IPS DF 6.9 (cell line): ENCODE results near the gene MTFP1.

ENCODE experiments used
- DNase-seq: peaks from one replicate; pipeline ENCODE4 v3.0.0-alpha.2; 2013; ENCODE audit warnings: low read depth, low spot score
- H3K27ac ChIP-seq: one replicate; pipeline ENCODE4 v1.5.1; 2013; ENCODE audit warnings: low read length, control low read depth
- H3K27me3 ChIP-seq: 2 replicates; pipeline ENCODE4 v1.6.1; 2013; ENCODE audit warnings: mild to moderate bottlenecking, low read length; ENCODE audit not compliant: control insufficient read depth, insufficient read depth
- H3K36me3 ChIP-seq: 2 replicates; pipeline ENCODE4 v1.6.1; 2013; ENCODE audit warnings: low read length; ENCODE audit not compliant: control insufficient read depth, insufficient read depth
- H3K4me1 ChIP-seq: 2 replicates; pipeline ENCODE4 v1.6.1; 2013; ENCODE audit warnings: low read length; ENCODE audit not compliant: control insufficient read depth, insufficient read depth
- H3K4me3 ChIP-seq: 2 replicates; pipeline ENCODE4 v1.5.1; 2013; ENCODE audit warnings: mild to moderate bottlenecking, low read length
- H3K9me3 ChIP-seq: 2 replicates; pipeline ENCODE4 v1.6.1; 2013; ENCODE audit warnings: low read length, inconsistent platforms; ENCODE audit not compliant: control insufficient read depth, insufficient read depth
- WGBS: extraction: QIAGEN DNeasy Blood & Tissue Kit; methylation state at CpG from one replicate; pipeline ENCODE4 v1.1.7; 2013; ENCODE audit warnings: mixed read lengths, missing lambda C conversion rate; ENCODE audit not compliant: insufficient read length, insufficient coverage; 5-methylcytosine and 5-hydroxymethylcytosine counted together

Gene MTFP1

GRCh38 chr22:30425616-30426387 is at the start of gene MTFP1:
Gene MTFP1 (plus strand): TSS chr22:30425768. CDS start chr22:30425880, 112 bp downstream.
- H3K36me3 ChIP-seq = peaks cover 7% of the 10 kb centered on the region; the same call in 1 of the 2 replicates
- WGBS = no CpG with 5 or more reads among the region's 61 CpGs
- no peak within 1 kb of the TSS for H3K27ac ChIP-seq
- peak within 1 kb of the TSS; percentile 84 for H3K4me3 ChIP-seq
- no peak for DNase-seq
- H3K4me1 ChIP-seq = peaks cover 5% of the 10 kb centered on the region; the same call in 1 of the 2 replicates
- H3K27me3 ChIP-seq = no peaks in the 10 kb centered on the region
- no peaks in the 10 kb centered on the region for H3K9me3 ChIP-seq

GRCh38 chr22:30380011-30380410 is 45.6 kb upstream of the MTFP1 start:
- no peak overlapping the region for H3K4me3 ChIP-seq
- DNase-seq = no peak
- H3K4me1 ChIP-seq = no peaks in the 10 kb centered on the region
- H3K27ac ChIP-seq = no peak overlapping the region
- peaks cover 4% of the 10 kb centered on the region; the same call in 1 of the 2 replicates for H3K36me3 ChIP-seq
- no CpG with 5 or more reads among the region's 20 CpGs for WGBS
- H3K9me3 ChIP-seq = no peaks in the 10 kb centered on the region
- H3K27me3 ChIP-seq = no peaks in the 10 kb centered on the region

GRCh38 chr22:30381264-30381663 is 44.3 kb upstream of the MTFP1 start:
- WGBS = no CpG with 5 or more reads among the region's 12 CpGs
- H3K27ac ChIP-seq = no peak overlapping the region
- H3K36me3 ChIP-seq = peaks cover 4% of the 10 kb centered on the region; the same call in 1 of the 2 replicates

GRCh38 chr22:30382340-30382739 is 43.2 kb upstream of the MTFP1 start:
- no peaks in the 10 kb centered on the region for H3K9me3 ChIP-seq
- H3K36me3 ChIP-seq = peaks cover 4% of the 10 kb centered on the region; the same call in 1 of the 2 replicates
- no CpG with 5 or more reads among the region's 5 CpGs for WGBS
- H3K27me3 ChIP-seq = no peaks in the 10 kb centered on the region
- H3K4me3 ChIP-seq = no peak overlapping the region
- no peak overlapping the region for H3K27ac ChIP-seq
- no peak for DNase-seq
- H3K4me1 ChIP-seq = 0 out of 2 replicates have a peak, but pooled peaks cover 2% of the 10 kb centered on the region

More at GRCh38 chr22:30381264-30381663, 44.3 kb upstream of the MTFP1 start:
- no peak for DNase-seq
- Histone ChIP-seq H3K27me3 (no peaks in the 10 kb centered on the region), H3K4me1 (no peaks in the 10 kb centered on the region), H3K9me3 (no peaks in the 10 kb centered on the region), H3K4me3 (no peak overlapping the region)

- H3K27me3 ChIP-seq = no peaks in the 10 kb centered on the region
- no CpG with 5 or more reads among the region's 3 CpGs for WGBS
- H3K27ac ChIP-seq = no peak overlapping the region
- peaks cover 4% of the 10 kb centered on the region; the same call in 1 of the 2 replicates for H3K36me3 ChIP-seq
- H3K9me3 ChIP-seq = no peaks in the 10 kb centered on the region
- no peak overlapping the region for H3K4me3 ChIP-seq
- no peak for DNase-seq
- 0 out of 2 replicates have a peak, but pooled peaks cover 2% of the 10 kb centered on the region for H3K4me1 ChIP-seq
These were observed 42.5 kb upstream of the MTFP1 start for GRCh38 chr22:30383061-30383460.

- no peak overlapping the region for H3K4me3 ChIP-seq
- no peak overlapping the region for H3K27ac ChIP-seq
- H3K27me3 ChIP-seq = no peaks in the 10 kb centered on the region
- no CpG with 5 or more reads among the region's 10 CpGs for WGBS
- no peak for DNase-seq
- no peaks in the 10 kb centered on the region for H3K36me3 ChIP-seq
- no peaks in the 10 kb centered on the region for H3K9me3 ChIP-seq
- H3K4me1 ChIP-seq = 0 out of 2 replicates have a peak, but pooled peaks cover 2% of the 10 kb centered on the region
These were observed 39.6 kb upstream of the MTFP1 start for GRCh38 chr22:30385942-30386341.

- Histone ChIP-seq H3K4me1 (0 out of 2 replicates have a peak, but pooled peaks cover 2% of the 10 kb centered on the region), H3K4me3 (peak overlapping the region; percentile 69; the same call in 1 of the 2 replicates), H3K9me3 (no peaks in the 10 kb centered on the region), H3K36me3 (no peaks in the 10 kb centered on the region), H3K27me3 (no peaks in the 10 kb centered on the region), H3K27ac (no peak overlapping the region)
- no peak for DNase-seq
- no CpG with 5 or more reads among the region's 10 CpGs for WGBS
These were observed 39.0 kb upstream of the MTFP1 start for GRCh38 chr22:30386608-30386959.

GRCh38 chr22:30386960-30387827 is 38.4 kb upstream of the MTFP1 start, which contains the start of gene RNF215:
Gene RNF215 (minus strand): TSS chr22:30387411. CDS start chr22:30387313, 98 bp downstream.
- no peak for DNase-seq
- H3K27ac ChIP-seq = no peak within 1 kb of the TSS
- peak within 1 kb of the TSS; percentile 69; the same call in 1 of the 2 replicates for H3K4me3 ChIP-seq
- no peaks in the 10 kb centered on the region for H3K36me3 ChIP-seq
- H3K4me1 ChIP-seq = 0 out of 2 replicates have a peak, but pooled peaks cover 2% of the 10 kb centered on the region
- H3K9me3 ChIP-seq = no peaks in the 10 kb centered on the region
- WGBS = no CpG with 5 or more reads among the region's 95 CpGs
- H3K27me3 ChIP-seq = no peaks in the 10 kb centered on the region

GRCh38 chr22:30390974-30391691 is 34.4 kb upstream of the MTFP1 start:
- no peaks in the 10 kb centered on the region for H3K36me3 ChIP-seq
- DNase-seq = no peak
- no peak overlapping the region for H3K4me3 ChIP-seq
- no peak overlapping the region for H3K27ac ChIP-seq
- no peaks in the 10 kb centered on the region for H3K27me3 ChIP-seq
- WGBS = no CpG with 5 or more reads among the region's 5 CpGs
- no peaks in the 10 kb centered on the region for H3K9me3 ChIP-seq
- peaks cover 4% of the 10 kb centered on the region; the same call in 1 of the 2 replicates for H3K4me1 ChIP-seq
